Skeletal muscle satellite cell (primary cell): ENCODE measurements around the gene CNKSR2.
"Not testable (repeated sequence)": the region's sequence is repeated elsewhere in the genome, so short reads cannot be mapped to it uniquely, and the experiment has no call there.

Source experiments
- H3K27me3 ChIP-seq: 2 replicates; pipeline ENCODE4 v1.7.0; 2013; ENCODE audit warnings: low read length; ENCODE audit not compliant: control insufficient read depth, insufficient read depth
- H3K36me3 ChIP-seq: 2 replicates; pipeline ENCODE4 v1.7.0; 2013; ENCODE audit warnings: mild to moderate bottlenecking, control low read depth, low read length; ENCODE audit not compliant: insufficient read depth
- H3K4me1 ChIP-seq: 2 replicates; pipeline ENCODE4 v1.7.0; 2013; ENCODE audit warnings: low read length; ENCODE audit not compliant: control insufficient read depth, insufficient read depth
- H3K4me2 ChIP-seq: 2 replicates; pipeline ENCODE4 v1.7.0; 2013; ENCODE audit warnings: mild to moderate bottlenecking, low read length
- H3K4me3 ChIP-seq: 2 replicates; pipeline ENCODE4 v1.7.0; 2013; ENCODE audit warnings: low read length
- H3K9ac ChIP-seq: 2 replicates; pipeline ENCODE4 v1.7.0; 2013; ENCODE audit warnings: mild to moderate bottlenecking, low read depth, low read length, moderate library complexity
- H3K9me3 ChIP-seq: replicated peaks from 2 replicates; pipeline ENCODE4 v1.7.0; 2013; ENCODE audit warnings: mild to moderate bottlenecking, control low read depth, low read length

Gene CNKSR2

GRCh38 chrX:21524008-21524407 lies 149.8 kb downstream of the CNKSR2 start:
- no peaks in the 10 kb centered on the region for H3K36me3 ChIP-seq

GRCh38 chrX:21528076-21528475 lies 153.9 kb downstream of the CNKSR2 start:
- no peaks in the 10 kb centered on the region for H3K9me3 ChIP-seq
- no peak overlapping the region for H3K4me2 ChIP-seq
- H3K4me1 ChIP-seq, result peaks cover 25% of the 10 kb centered on the region
- no peaks in the 10 kb centered on the region for H3K36me3 ChIP-seq
- H3K4me3 ChIP-seq, result no peak overlapping the region
- no peaks in the 10 kb centered on the region for H3K27me3 ChIP-seq
- peak overlapping the region; percentile 22 for H3K9ac ChIP-seq

More at GRCh38 chrX:21524008-21524407, 149.8 kb downstream of the CNKSR2 start:
- Histone ChIP-seq H3K9ac (no peak overlapping the region), H3K9me3 (no peaks in the 10 kb centered on the region), H3K27me3 (no peaks in the 10 kb centered on the region), H3K4me1 (peaks cover 15% of the 10 kb centered on the region), H3K4me2 (no peak overlapping the region), H3K4me3 (no peak overlapping the region)

DNA sequence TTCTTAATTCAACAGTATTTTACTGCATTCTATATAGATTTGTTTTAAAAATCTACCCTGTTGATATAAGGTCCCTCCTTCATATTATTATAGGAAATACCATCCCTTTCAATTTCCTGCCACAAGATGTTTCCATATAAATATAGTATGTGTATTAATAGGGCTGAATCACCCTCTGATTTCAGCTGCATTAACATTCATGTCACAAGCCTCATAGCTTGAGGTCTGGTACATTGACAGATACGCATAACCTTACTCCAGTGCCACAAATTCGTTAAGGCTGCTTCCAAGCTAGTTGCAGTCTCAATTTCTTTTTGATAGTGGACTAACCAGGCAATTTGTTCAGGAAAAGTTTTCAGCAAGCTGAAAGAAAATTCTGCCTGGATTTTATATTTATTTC lies 155.6 kb downstream of the CNKSR2 start:
- no peaks in the 10 kb centered on the region for H3K9me3 ChIP-seq
- H3K9ac ChIP-seq, result peak overlapping the region; percentile 49
- H3K27me3 ChIP-seq, result no peaks in the 10 kb centered on the region
- no peaks in the 10 kb centered on the region for H3K36me3 ChIP-seq
- peak overlapping the region; percentile 51 for H3K4me2 ChIP-seq
- H3K4me1 ChIP-seq, result peaks cover 22% of the 10 kb centered on the region
- no peak overlapping the region for H3K4me3 ChIP-seq

DNA sequence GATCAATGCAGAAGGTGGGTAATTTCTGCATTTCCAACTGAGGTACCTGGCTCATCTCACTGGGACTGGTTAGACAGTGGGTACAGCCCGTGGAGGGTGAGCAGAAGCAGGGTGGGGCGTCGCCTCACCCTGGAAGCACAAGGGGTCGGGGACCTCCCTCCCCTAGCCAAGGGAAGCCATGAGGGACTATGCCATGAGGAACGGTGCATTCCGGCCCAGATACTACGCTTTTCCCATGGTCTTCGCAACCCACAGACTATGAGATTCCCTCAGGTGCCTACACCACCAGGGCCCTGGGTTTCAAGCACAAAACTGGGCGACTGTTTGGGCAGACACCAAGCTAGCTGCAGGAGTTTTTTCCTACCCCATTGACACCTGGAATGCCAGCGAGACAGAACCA lies 170.4 kb downstream of the CNKSR2 start:
- not testable (repeated sequence) for H3K4me3 ChIP-seq, H3K4me2 ChIP-seq, H3K36me3 ChIP-seq, H3K27me3 ChIP-seq, H3K4me1 ChIP-seq, H3K9me3 ChIP-seq, H3K9ac ChIP-seq

- no peak overlapping the region for H3K4me2 ChIP-seq
- H3K4me1 ChIP-seq, result no peaks in the 10 kb centered on the region
- no peaks in the 10 kb centered on the region for H3K9me3 ChIP-seq
- no peak overlapping the region for H3K9ac ChIP-seq
- H3K36me3 ChIP-seq, result no peaks in the 10 kb centered on the region
- H3K27me3 ChIP-seq, result no peaks in the 10 kb centered on the region
- H3K4me3 ChIP-seq, result no peak overlapping the region
Observed at GRCh38 chrX:21559417-21559816, 185.2 kb downstream of the CNKSR2 start.

DNA sequence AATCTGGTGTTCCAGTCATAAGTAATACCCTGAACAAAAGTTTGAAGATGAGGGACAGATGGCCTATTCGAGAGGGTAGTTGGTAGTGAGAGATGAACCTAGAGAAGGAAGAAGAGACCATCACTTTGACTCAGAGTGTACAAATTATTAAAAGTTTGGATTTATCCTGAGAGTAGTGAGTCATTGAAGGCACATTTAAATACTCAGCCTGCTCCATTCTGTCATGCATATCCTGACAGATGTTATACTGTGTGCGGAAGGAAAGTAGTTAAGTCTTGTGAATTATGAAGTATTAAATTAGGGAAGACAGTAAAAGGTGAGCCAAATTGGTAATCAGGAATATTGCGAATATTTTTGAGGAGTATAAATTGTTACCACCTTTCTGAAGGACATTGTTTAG lies 190.8 kb downstream of the CNKSR2 start:
- no peak overlapping the region for H3K4me3 ChIP-seq
- no peaks in the 10 kb centered on the region for H3K27me3 ChIP-seq
- no peaks in the 10 kb centered on the region for H3K4me1 ChIP-seq
- no peak overlapping the region for H3K9ac ChIP-seq
- H3K36me3 ChIP-seq, result no peaks in the 10 kb centered on the region
- no peak overlapping the region for H3K4me2 ChIP-seq
- H3K9me3 ChIP-seq, result no peaks in the 10 kb centered on the region

GRCh38 chrX:21574793-21575192 lies 200.6 kb downstream of the CNKSR2 start:
- Histone ChIP-seq H3K27me3 (no peaks in the 10 kb centered on the region), H3K4me1 (no peaks in the 10 kb centered on the region), H3K9ac (no peak overlapping the region), H3K4me2 (no peak overlapping the region), H3K36me3 (no peaks in the 10 kb centered on the region), H3K9me3 (no peaks in the 10 kb centered on the region), H3K4me3 (no peak overlapping the region)

DNA sequence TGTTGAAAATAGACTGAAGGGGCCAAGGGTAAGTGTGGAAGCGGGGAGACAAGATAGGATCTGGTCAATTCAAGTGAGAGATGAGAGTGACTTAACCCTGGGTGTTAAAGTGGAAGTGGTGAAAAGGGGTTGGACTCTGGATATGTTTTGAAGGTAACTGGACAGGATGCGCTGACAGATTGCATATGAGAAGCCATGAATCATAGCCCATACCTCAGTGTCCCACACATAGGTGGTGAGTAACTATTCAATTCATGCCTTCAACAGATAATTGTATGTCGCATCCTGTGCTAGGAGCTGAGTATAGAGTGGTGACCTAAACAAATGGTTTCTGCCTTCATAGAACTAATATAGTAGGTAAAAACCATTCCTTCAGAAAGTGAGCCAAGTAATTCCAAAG lies 207.3 kb downstream of the CNKSR2 start:
- Histone ChIP-seq H3K36me3 (no peaks in the 10 kb centered on the region), H3K9me3 (no peaks in the 10 kb centered on the region), H3K4me1 (no peaks in the 10 kb centered on the region), H3K4me3 (no peak overlapping the region), H3K4me2 (no peak overlapping the region), H3K27me3 (no peaks in the 10 kb centered on the region), H3K9ac (no peak overlapping the region)

GRCh38 chrX:21586001-21586400 lies 211.8 kb downstream of the CNKSR2 start:
- Histone ChIP-seq H3K9me3 (no peaks in the 10 kb centered on the region), H3K4me3 (no peak overlapping the region), H3K9ac (no peak overlapping the region), H3K4me1 (no peaks in the 10 kb centered on the region), H3K36me3 (no peaks in the 10 kb centered on the region), H3K27me3 (no peaks in the 10 kb centered on the region), H3K4me2 (no peak overlapping the region)

GRCh38 chrX:21590012-21590776 lies 216.0 kb downstream of the CNKSR2 start:
- Histone ChIP-seq H3K4me1 (no peaks in the 10 kb centered on the region), H3K4me3 (no peak overlapping the region), H3K36me3 (no peaks in the 10 kb centered on the region), H3K9ac (no peak overlapping the region), H3K27me3 (no peaks in the 10 kb centered on the region), H3K4me2 (no peak overlapping the region), H3K9me3 (no peaks in the 10 kb centered on the region)

- Histone ChIP-seq H3K4me1 (no peaks in the 10 kb centered on the region), H3K4me3 (no peak overlapping the region), H3K4me2 (no peak overlapping the region), H3K9ac (no peak overlapping the region), H3K9me3 (no peaks in the 10 kb centered on the region), H3K36me3 (no peaks in the 10 kb centered on the region), H3K27me3 (no peaks in the 10 kb centered on the region)
Observed at GRCh38 chrX:21606002-21606401, 231.8 kb downstream of the CNKSR2 start.

DNA sequence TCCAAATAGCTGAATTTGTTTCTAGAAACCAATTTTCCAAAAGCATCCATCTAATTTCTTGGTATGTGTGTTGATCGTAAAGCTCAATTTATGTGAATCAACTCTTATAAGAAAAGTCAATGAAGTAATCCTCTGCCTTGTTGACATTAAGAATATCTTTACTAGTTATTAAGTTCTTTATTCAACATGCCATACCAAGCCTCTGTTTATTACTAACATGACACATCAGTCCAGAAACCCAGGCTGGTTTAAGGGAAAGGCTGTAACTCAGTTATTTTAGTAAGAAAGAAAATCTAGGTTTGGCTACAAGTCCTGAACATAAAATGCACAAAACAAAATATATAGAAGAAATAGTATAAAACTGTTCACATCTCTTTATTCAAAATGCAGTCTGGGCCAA lies 235.9 kb downstream of the CNKSR2 start:
- H3K36me3 ChIP-seq, result no peaks in the 10 kb centered on the region
- no peaks in the 10 kb centered on the region for H3K9me3 ChIP-seq
- no peaks in the 10 kb centered on the region for H3K27me3 ChIP-seq
- no peak overlapping the region for H3K4me2 ChIP-seq
- H3K4me1 ChIP-seq, result no peaks in the 10 kb centered on the region
- H3K9ac ChIP-seq, result no peak overlapping the region
- no peak overlapping the region for H3K4me3 ChIP-seq
